ENCODE data around the gene RCOR1. TPM values are rescaled to one million over a fixed set of nuclear protein-coding genes. Genes with fewer than 3 reads are reported as not detected.

RCOR1 gene
- total and polyA plus RNA-seq, 5 donors from 2014 or later: 0.40 to 28.1 (median 0.51) TPM

DNA sequence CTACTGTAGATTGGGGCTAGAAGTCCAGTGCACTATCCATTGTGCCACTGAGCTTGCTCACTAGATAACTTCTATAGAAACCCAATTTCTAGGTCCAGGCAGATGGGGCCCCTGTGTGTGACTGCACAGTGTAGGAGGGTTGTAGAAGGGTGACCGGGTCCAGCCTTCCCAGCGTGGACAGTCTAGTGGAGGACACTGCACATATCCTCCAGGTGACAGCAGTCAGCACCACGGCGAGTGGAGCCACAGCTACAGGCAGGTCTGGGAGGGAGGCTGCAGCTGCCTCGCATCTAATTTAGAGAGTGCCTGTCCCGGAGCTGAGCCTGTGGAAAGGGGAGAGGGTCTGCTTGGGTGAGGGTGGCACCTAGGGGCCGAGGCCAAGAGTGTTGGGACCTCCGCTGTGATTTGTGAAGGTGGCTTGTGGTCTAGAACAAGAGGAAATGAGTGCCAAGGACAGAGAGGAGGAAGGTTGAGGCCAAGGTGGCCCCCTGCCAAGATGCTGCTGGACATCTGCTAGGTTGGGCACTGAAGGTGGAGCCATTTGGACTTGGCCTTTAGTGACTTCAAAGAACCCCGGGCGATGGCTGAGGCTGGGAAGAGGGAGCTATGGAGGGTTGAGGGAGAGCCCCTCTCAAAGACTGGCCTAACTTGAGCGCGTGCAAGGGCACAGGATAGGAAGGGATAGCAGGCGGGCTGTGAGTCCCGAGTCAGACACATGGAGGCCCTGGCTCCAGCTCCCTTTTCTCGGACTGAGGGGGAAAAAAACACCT lies 138.8 kb downstream of the RCOR1 start:
- peaks cover 37% of the 10 kb centered on the region for H3K36me3 Mint-ChIP-seq
- Histone ChIP-seq H3K4me3 (ENCODE audit: low read depth, low read length) (no peak overlapping the region), H3K4me1 (ENCODE audit: control insufficient read depth, insufficient read depth, low read length, poor library complexity, severe bottlenecking) (no peaks in the 10 kb centered on the region), H3K27me3 (ENCODE audit: control insufficient read depth, insufficient read depth, low read length) (no peaks in the 10 kb centered on the region), H3K9me3 (ENCODE audit: control insufficient read depth in 2 of 2, low read length in 2 of 2) (no peaks in the 10 kb centered on the region), H3K36me3 (ENCODE audit: control insufficient read depth, insufficient read depth, low read length) (peaks cover 20% of the 10 kb centered on the region), H3K27ac (ENCODE audit: insufficient read depth, low read length, poor library complexity, severe bottlenecking) (no peak overlapping the region)
- no peaks in the 10 kb centered on the region for H3K27me3 Mint-ChIP-seq
- no peak for ATAC-seq (ENCODE audit: low read depth in 2 of 2)
- H3K9me3 Mint-ChIP-seq: peaks cover 0 to 1% (median 0%) of the 10 kb centered on the region in 7 donors
- no peak for DNase-seq
- H3K27ac Mint-ChIP-seq: peak overlapping the region in 2 of 3 donors; percentile 13 to 79
- peaks cover 0 to 2% (median 0%) of the 10 kb centered on the region in 4 donors for H3K4me1 Mint-ChIP-seq
- H3K4me3 Mint-ChIP-seq: peak overlapping the region in 1 of 4 donors; percentile 48

DNA sequence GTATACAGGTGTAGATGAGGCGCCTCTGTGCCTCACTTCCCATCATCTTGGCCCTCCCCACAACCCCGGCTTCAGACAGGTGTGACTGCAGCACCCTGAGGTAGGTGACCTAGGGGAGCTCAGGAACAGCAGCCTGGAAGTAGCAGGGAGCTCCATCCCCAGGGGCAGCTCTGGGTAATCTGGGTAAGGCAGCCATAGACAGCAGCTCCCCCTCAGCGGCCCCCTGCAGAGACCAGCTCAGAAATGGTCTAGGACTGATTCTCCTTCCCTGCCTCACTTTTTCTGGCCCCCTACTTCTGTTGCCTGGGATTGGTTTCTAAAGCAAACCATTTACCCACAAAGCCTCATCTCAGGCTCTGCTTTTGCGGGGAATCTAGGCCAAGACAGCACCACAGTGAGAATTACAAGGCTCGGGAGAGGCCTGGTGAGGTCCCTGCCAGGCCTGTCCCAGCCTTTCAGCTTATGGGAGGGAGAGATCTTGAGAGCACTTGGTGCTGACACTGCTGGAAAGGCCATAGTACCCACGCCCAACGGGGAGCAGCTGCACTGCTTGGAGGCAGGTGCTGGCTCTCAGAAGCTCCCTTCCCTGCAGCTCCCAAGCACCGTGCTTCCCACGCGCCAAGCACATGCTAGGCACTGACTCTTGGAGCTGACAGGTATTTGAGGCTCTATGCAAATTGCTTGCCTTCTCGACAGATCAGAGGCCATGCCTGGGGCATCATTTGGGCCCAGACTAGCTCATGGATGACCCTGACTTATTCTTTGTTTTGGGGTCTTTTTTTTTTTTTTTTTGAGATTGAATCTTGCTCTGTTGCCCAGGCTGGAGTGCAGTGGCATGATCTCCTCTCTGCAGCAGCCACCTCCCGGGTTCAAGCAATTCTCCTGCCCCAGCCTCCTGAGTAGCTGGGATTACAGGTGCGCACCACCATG lies 139.7 kb downstream of the RCOR1 start:
- Histone ChIP-seq H3K27me3 (ENCODE audit: control insufficient read depth, insufficient read depth, low read length) (no peaks in the 10 kb centered on the region), H3K27ac (ENCODE audit: insufficient read depth, low read length, poor library complexity, severe bottlenecking) (no peak overlapping the region), H3K4me3 (ENCODE audit: low read depth, low read length) (no peak overlapping the region), H3K4me1 (ENCODE audit: control insufficient read depth, insufficient read depth, low read length, poor library complexity, severe bottlenecking) (no peaks in the 10 kb centered on the region), H3K36me3 (ENCODE audit: control insufficient read depth, insufficient read depth, low read length) (peaks cover 13% of the 10 kb centered on the region), H3K9me3 (ENCODE audit: control insufficient read depth in 2 of 2, low read length in 2 of 2) (no peaks in the 10 kb centered on the region)
- peaks cover 0 to 2% (median 0%) of the 10 kb centered on the region in 4 donors for H3K4me1 Mint-ChIP-seq
- no peaks in the 10 kb centered on the region for H3K27me3 Mint-ChIP-seq
- DNase-seq: no peak
- H3K36me3 Mint-ChIP-seq: peaks cover 33% of the 10 kb centered on the region
- no peak overlapping the region for H3K4me3 Mint-ChIP-seq
- peak overlapping the region in 1 of 3 donors; percentile 9 for H3K27ac Mint-ChIP-seq
- peaks cover 0 to 1% (median 0%) of the 10 kb centered on the region in 7 donors for H3K9me3 Mint-ChIP-seq
- no peak for ATAC-seq (ENCODE audit: low read depth in 2 of 2)

DNA sequence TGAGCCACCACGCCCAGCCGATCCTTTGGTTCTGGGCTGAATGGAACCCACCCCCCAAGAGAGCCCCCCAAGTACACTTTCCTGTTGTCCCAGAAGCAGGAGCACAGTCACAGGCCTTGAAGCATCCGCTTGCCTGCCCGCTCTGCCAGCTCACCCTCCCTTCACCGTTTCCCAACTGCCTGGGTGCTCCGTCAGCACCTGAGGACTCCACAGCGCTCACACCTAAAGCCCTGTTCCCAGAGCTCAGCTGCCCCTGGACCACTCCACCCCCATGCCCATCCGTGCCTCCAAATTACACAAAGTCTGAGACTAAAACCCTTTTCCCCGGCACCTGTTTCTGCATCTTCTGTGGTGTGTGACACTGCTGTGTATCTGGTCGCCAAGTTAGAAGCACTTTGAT lies 140.5 kb downstream of the RCOR1 start:
- no peaks in the 10 kb centered on the region for H3K27me3 Mint-ChIP-seq

DNA sequence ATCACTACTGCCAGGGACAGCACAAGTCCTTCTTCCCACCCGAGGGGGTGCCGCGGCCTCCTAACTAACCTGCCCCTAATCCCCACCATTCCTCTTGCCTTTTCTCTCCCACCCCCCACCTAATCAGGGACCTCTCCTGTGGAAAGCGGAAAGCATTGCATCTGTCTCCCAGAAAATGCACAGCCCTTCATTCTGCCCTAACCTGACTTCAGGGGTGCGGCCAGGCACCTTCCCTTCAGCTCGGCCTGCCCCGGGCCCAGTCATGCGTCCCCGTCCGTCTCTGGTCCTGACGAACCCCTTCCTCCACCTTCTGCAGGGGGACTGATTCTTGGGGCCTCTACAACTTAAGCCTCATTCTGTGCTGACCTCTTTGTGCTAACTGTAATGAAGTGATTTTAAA lies 140.9 kb downstream of the RCOR1 start:
- Histone ChIP-seq H3K4me1 (ENCODE audit: control insufficient read depth, insufficient read depth, low read length, poor library complexity, severe bottlenecking) (no peaks in the 10 kb centered on the region), H3K27me3 (ENCODE audit: control insufficient read depth, insufficient read depth, low read length) (no peaks in the 10 kb centered on the region), H3K9me3 (ENCODE audit: control insufficient read depth in 2 of 2, low read length in 2 of 2) (no peaks in the 10 kb centered on the region), H3K36me3 (ENCODE audit: control insufficient read depth, insufficient read depth, low read length) (peaks cover 3% of the 10 kb centered on the region), H3K27ac (ENCODE audit: insufficient read depth, low read length, poor library complexity, severe bottlenecking) (no peak overlapping the region), H3K4me3 (ENCODE audit: low read depth, low read length) (no peak overlapping the region)
- no peaks in the 10 kb centered on the region for H3K27me3 Mint-ChIP-seq
- H3K4me3 Mint-ChIP-seq: no peak overlapping the region
- DNase-seq (no peak), ATAC-seq (ENCODE audit: low read depth in 2 of 2) (no peak)
- H3K36me3 Mint-ChIP-seq: peaks cover 22% of the 10 kb centered on the region
- H3K9me3 Mint-ChIP-seq: peaks cover 0 to 1% (median 0%) of the 10 kb centered on the region in 7 donors
- H3K4me1 Mint-ChIP-seq: peaks cover 0 to 2% (median 0%) of the 10 kb centered on the region in 4 donors
- peak overlapping the region in 1 of 3 donors; percentile 62 for H3K27ac Mint-ChIP-seq

More for the DNA sequence above, 140.5 kb downstream of the RCOR1 start:
- Histone ChIP-seq H3K4me1 (ENCODE audit: control insufficient read depth, insufficient read depth, low read length, poor library complexity, severe bottlenecking) (no peaks in the 10 kb centered on the region), H3K9me3 (ENCODE audit: control insufficient read depth in 2 of 2, low read length in 2 of 2) (no peaks in the 10 kb centered on the region), H3K36me3 (ENCODE audit: control insufficient read depth, insufficient read depth, low read length) (peaks cover 6% of the 10 kb centered on the region), H3K27me3 (ENCODE audit: control insufficient read depth, insufficient read depth, low read length) (no peaks in the 10 kb centered on the region), H3K4me3 (ENCODE audit: low read depth, low read length) (no peak overlapping the region), H3K27ac (ENCODE audit: insufficient read depth, low read length, poor library complexity, severe bottlenecking) (no peak overlapping the region)
- peaks cover 25% of the 10 kb centered on the region for H3K36me3 Mint-ChIP-seq
- ATAC-seq (ENCODE audit: low read depth in 2 of 2): no peak
- H3K4me1 Mint-ChIP-seq: peaks cover 0 to 2% (median 0%) of the 10 kb centered on the region in 4 donors
- H3K27ac Mint-ChIP-seq: peak overlapping the region in 2 of 3 donors; percentile 32 to 62
- peaks cover 0 to 1% (median 0%) of the 10 kb centered on the region in 7 donors for H3K9me3 Mint-ChIP-seq
- no peak for DNase-seq
- H3K4me3 Mint-ChIP-seq: no peak overlapping the region

DNA sequence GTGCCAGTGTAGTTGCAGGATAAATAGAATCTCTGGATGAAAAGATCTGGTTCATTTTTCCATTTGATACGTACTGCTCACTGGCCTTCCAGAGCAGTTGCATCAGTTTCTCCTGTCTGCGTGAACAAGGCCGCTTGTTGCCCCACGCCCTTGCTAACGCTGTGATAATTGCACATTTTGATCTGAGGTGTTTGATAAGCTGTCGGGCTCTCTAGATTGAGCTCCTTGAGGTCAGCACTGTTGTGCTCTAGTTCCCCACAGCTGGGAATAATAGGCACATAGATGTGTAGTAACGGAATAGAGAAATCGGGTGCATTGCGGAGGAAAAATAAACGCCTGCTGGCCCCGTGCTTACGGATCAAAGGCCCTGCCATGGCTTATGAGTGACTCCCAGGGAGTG lies 142.0 kb downstream of the RCOR1 start:
- H3K27me3 Mint-ChIP-seq: no peaks in the 10 kb centered on the region
- no peaks in the 10 kb centered on the region for H3K4me1 ChIP-seq (ENCODE audit: control insufficient read depth, insufficient read depth, low read length, poor library complexity, severe bottlenecking)
- H3K4me1 Mint-ChIP-seq: peaks cover 0 to 2% (median 0%) of the 10 kb centered on the region in 4 donors
- peaks cover 0 to 3% (median 0%) of the 10 kb centered on the region in 7 donors for H3K9me3 Mint-ChIP-seq
- DNase-seq (no peak), ATAC-seq (ENCODE audit: low read depth in 2 of 2) (no peak)
- H3K36me3 ChIP-seq (ENCODE audit: control insufficient read depth, insufficient read depth, low read length): no peaks in the 10 kb centered on the region
- H3K27ac ChIP-seq (ENCODE audit: insufficient read depth, low read length, poor library complexity, severe bottlenecking): no peak overlapping the region
- H3K4me3 ChIP-seq (ENCODE audit: low read depth, low read length): no peak overlapping the region
- H3K4me3 Mint-ChIP-seq: no peak overlapping the region
- H3K27me3 ChIP-seq (ENCODE audit: control insufficient read depth, insufficient read depth, low read length): no peaks in the 10 kb centered on the region
- peaks cover 18% of the 10 kb centered on the region for H3K36me3 Mint-ChIP-seq
- H3K27ac Mint-ChIP-seq: peak overlapping the region in 1 of 3 donors; percentile 79
- H3K9me3 ChIP-seq (ENCODE audit: control insufficient read depth in 2 of 2, low read length in 2 of 2): no peaks in the 10 kb centered on the region

DNA sequence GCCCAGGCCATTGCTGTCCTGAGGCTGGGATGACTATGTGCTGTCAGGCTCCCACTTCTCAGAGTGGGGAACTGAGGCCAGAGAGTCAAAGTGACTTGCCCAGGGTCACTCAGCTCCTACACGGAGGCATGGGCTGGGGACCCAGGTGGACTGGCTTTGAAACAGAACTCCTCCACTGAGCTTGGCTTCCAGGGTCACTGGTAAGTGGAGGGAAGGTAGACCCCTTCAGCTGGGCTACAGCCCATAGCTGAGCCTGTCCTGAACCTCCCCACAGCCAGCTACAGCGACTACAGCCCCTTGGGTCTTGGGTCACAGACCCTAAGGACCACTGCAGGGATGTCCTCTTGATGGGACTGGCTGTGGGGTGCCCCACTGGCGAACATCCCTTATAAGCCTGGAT lies 144.5 kb downstream of the RCOR1 start:
- DNase-seq (no peak), ATAC-seq (ENCODE audit: low read depth in 2 of 2) (no peak)
- H3K27me3 ChIP-seq (ENCODE audit: control insufficient read depth, insufficient read depth, low read length): no peaks in the 10 kb centered on the region
- no peak overlapping the region for H3K4me3 Mint-ChIP-seq
- no peak overlapping the region for H3K27ac Mint-ChIP-seq
- no peak overlapping the region for H3K27ac ChIP-seq (ENCODE audit: insufficient read depth, low read length, poor library complexity, severe bottlenecking)
- peaks cover 0 to 10% of the 10 kb centered on the region in 2 experiments for H3K9me3 ChIP-seq (ENCODE audit: control insufficient read depth in 2 of 2, low read length in 2 of 2)
- H3K4me3 ChIP-seq (ENCODE audit: low read depth, low read length): no peak overlapping the region
- H3K9me3 Mint-ChIP-seq: peaks cover 0 to 5% (median 0%) of the 10 kb centered on the region in 7 donors
- no peaks in the 10 kb centered on the region for H3K36me3 ChIP-seq (ENCODE audit: control insufficient read depth, insufficient read depth, low read length)
- peaks cover 0 to 2% (median 0%) of the 10 kb centered on the region in 4 donors for H3K4me1 Mint-ChIP-seq
- no peaks in the 10 kb centered on the region for H3K4me1 ChIP-seq (ENCODE audit: control insufficient read depth, insufficient read depth, low read length, poor library complexity, severe bottlenecking)
- H3K36me3 Mint-ChIP-seq: peaks cover 10% of the 10 kb centered on the region
- H3K27me3 Mint-ChIP-seq: no peaks in the 10 kb centered on the region

DNA sequence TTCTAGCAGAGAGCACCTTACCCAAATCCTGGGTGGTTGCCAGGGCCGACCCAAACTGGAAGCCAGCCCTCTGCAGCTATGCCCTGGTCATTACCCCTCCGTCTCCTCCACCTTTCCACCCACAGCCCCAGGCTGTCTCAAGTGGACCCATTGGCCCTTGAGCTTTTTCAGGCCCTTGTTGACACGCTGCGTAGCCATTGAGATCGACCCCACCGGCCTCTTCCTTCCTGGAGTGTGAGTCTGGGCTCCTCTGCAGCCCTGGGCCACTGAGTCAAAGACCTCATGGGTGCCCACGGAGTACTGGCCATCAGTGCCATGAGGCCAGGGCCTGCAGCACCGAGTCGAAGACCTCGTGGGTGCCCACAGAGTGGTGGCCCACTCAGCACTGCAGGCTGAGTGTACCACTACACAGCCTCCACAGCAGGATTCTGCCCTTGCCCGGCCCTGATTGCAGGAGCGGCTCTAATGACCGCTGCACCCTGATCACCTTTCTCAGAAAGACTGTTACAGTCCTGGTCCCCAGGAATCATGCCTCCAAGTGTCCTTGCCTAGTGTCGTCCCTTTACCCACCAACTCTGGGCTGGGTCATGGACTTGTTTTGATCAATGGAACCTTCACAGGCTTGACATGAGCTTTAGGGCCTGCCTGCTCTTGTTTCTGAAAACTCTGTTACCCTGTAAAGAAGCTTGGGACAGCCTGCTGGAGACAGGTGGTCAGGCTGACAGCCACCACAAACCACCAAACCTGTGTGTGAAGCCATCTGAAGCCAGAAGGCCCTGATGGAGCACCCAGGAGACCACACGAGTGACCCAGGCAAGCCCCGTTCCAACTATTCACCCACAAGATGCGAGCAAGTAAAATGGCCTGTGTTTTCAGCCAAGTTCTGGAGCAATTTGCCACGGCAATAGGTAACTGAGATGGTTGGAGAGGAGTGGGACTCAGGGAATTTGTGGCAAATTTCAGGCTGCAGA lies 145.2 kb downstream of the RCOR1 start:
- Histone ChIP-seq H3K36me3 (ENCODE audit: control insufficient read depth, insufficient read depth, low read length) (no peaks in the 10 kb centered on the region), H3K4me3 (ENCODE audit: low read depth, low read length) (no peak overlapping the region), H3K27ac (ENCODE audit: insufficient read depth, low read length, poor library complexity, severe bottlenecking) (no peak overlapping the region), H3K9me3 (ENCODE audit: control insufficient read depth in 2 of 2, low read length in 2 of 2) (peaks cover 0 to 17% of the 10 kb centered on the region in 2 experiments), H3K27me3 (ENCODE audit: control insufficient read depth, insufficient read depth, low read length) (no peaks in the 10 kb centered on the region), H3K4me1 (ENCODE audit: control insufficient read depth, insufficient read depth, low read length, poor library complexity, severe bottlenecking) (no peaks in the 10 kb centered on the region)
- ATAC-seq (ENCODE audit: low read depth in 2 of 2): no peak
- Mint-ChIP-seq H3K9me3 (peaks cover 0 to 8% (median 1%) of the 10 kb centered on the region in 7 donors), H3K4me3 (no peak overlapping the region), H3K27me3 (no peaks in the 10 kb centered on the region), H3K36me3 (peaks cover 11% of the 10 kb centered on the region), H3K27ac (peak overlapping the region in 2 of 3 donors; percentile 31 to 63), H3K4me1 (peaks cover 0 to 2% (median 0%) of the 10 kb centered on the region in 4 donors)
- no peak for DNase-seq
